ENCODE results near the gene THBS3. TPM values are rescaled to one million over a fixed set of nuclear protein-coding genes. Genes with fewer than 3 reads are reported as not detected.
A peak's percentile ranks its signal among the peaks of the same experiment; 100 is the strongest.

THBS3 gene
- polyA plus RNA-seq, 1 donor from 2014 or later = 1.4 TPM

GRCh38 chr1:155206891-155207805 lies 549 bp downstream of the THBS3 start:
- Mint-ChIP-seq H3K27ac (peak overlapping the region; percentile 98 to 99 (median 98)), H3K4me3 (peak overlapping the region; percentile 60 to 91 (median 82)), H3K27me3 (peaks cover 1% of the 10 kb centered on the region)

DNA sequence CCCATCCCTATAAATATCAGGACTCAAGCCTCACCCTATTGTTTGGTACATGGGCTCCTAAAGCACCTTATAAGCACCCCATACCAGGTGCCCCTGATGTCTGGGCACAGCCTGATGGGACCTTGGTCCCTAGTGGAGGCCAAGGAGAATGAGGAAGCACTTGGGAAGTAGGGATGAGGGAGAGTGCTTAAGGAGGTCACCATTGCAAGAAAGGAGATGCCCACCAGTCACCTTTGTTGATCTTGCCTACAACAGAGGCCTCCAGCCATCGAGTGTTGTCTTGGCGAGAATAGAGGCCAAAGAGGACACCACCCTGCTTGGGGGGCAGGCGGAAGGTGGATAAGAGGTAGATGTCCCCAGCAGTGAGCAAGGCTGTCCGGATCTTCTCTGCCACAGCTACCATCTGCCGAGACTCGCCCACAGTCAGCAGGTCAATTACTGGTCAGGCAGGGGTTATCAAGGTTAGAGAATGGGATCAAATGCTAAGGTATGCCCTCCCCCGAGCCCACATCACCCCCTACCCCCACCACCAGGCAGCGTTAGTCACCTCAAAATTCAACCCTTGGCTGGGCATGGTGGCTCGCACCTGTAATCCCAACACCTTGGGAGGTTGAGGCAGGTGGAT lies 1.6 kb downstream of the THBS3 start:
- peaks cover 13 to 18% (median 14%) of the 10 kb centered on the region in 3 donors for H3K4me1 Mint-ChIP-seq

More at GRCh38 chr1:155206891-155207805, 549 bp downstream of the THBS3 start:
- Mint-ChIP-seq H3K36me3 (no peaks in the 10 kb centered on the region), H3K4me1 (peaks cover 13 to 18% (median 14%) of the 10 kb centered on the region in 3 donors), H3K9me3 (no peaks in the 10 kb centered on the region)

GRCh38 chr1:155205035-155205434 lies 2.7 kb downstream of the THBS3 start:
- no peaks in the 10 kb centered on the region for H3K36me3 Mint-ChIP-seq

More for the DNA sequence above, 1.6 kb downstream of the THBS3 start:
- Mint-ChIP-seq H3K36me3 (no peaks in the 10 kb centered on the region), H3K4me3 (peak overlapping the region in 1 of 4 donors; percentile 6), H3K9me3 (no peaks in the 10 kb centered on the region), H3K27ac (peak overlapping the region in 2 of 3 donors; percentile 39 to 47), H3K27me3 (peaks cover 1% of the 10 kb centered on the region)

GRCh38 chr1:155202731-155203515 lies 4.8 kb downstream of the THBS3 start:
- no peak overlapping the region for H3K4me3 Mint-ChIP-seq
- no peaks in the 10 kb centered on the region for H3K36me3 Mint-ChIP-seq
- H3K27me3 Mint-ChIP-seq = peaks cover 1% of the 10 kb centered on the region
- no peaks in the 10 kb centered on the region for H3K9me3 Mint-ChIP-seq
- H3K27ac Mint-ChIP-seq = peak overlapping the region in 1 of 3 donors; percentile 56
- H3K4me1 Mint-ChIP-seq = peaks cover 6 to 10% (median 8%) of the 10 kb centered on the region in 3 donors

More at GRCh38 chr1:155205035-155205434, 2.7 kb downstream of the THBS3 start:
- Mint-ChIP-seq H3K9me3 (no peaks in the 10 kb centered on the region), H3K4me3 (peak overlapping the region in 1 of 4 donors; percentile 41), H3K27me3 (peaks cover 1% of the 10 kb centered on the region), H3K27ac (no peak overlapping the region), H3K4me1 (peaks cover 13 to 18% (median 14%) of the 10 kb centered on the region in 3 donors)

- H3K4me3 Mint-ChIP-seq = no peak overlapping the region
- H3K36me3 Mint-ChIP-seq = no peaks in the 10 kb centered on the region
- no peaks in the 10 kb centered on the region for H3K27me3 Mint-ChIP-seq
- H3K4me1 Mint-ChIP-seq = peaks cover 5 to 6% (median 5%) of the 10 kb centered on the region in 3 donors
- H3K9me3 Mint-ChIP-seq = no peaks in the 10 kb centered on the region
- peak overlapping the region in 1 of 3 donors; percentile 56 for H3K27ac Mint-ChIP-seq
Observed at GRCh38 chr1:155202198-155202597, 5.5 kb downstream of the THBS3 start.

DNA sequence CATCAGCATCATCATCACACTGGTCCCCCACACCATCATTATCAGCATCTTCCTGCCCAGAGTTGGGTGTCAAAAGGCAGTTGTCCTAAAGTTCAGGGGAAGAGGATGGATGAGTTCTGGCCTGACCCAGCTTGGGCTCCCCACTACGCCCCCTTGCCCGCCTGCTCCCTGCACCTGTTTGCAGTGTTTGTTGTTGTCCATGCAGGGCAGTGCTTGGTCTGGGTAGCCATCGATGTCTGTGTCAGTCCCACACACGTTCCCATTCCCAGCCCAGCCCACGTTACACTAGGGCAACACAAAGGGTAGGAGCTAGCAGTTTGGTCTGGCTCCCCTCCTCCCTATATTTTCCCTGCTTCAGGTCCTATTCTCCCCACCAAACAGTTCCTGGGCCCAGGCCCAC lies 6.8 kb downstream of the THBS3 start:
- Mint-ChIP-seq H3K4me3 (no peak overlapping the region), H3K36me3 (no peaks in the 10 kb centered on the region), H3K4me1 (no peaks in the 10 kb centered on the region), H3K27ac (peak overlapping the region in 1 of 3 donors; percentile 14), H3K9me3 (no peaks in the 10 kb centered on the region), H3K27me3 (no peaks in the 10 kb centered on the region)

- Mint-ChIP-seq H3K9me3 (no peaks in the 10 kb centered on the region), H3K36me3 (no peaks in the 10 kb centered on the region), H3K27ac (no peak overlapping the region), H3K4me1 (no peaks in the 10 kb centered on the region), H3K27me3 (no peaks in the 10 kb centered on the region), H3K4me3 (peak overlapping the region in 1 of 4 donors; percentile 20)
Observed at GRCh38 chr1:155199792-155200191, 7.9 kb downstream of the THBS3 start.

- H3K27ac Mint-ChIP-seq = peak overlapping the region in 1 of 3 donors; percentile 80
- H3K36me3 Mint-ChIP-seq = no peaks in the 10 kb centered on the region
- no peak overlapping the region for H3K4me3 Mint-ChIP-seq
- H3K9me3 Mint-ChIP-seq = no peaks in the 10 kb centered on the region
- no peaks in the 10 kb centered on the region for H3K27me3 Mint-ChIP-seq
- H3K4me1 Mint-ChIP-seq = peaks cover 2 to 10% (median 7%) of the 10 kb centered on the region in 3 donors
Observed at GRCh38 chr1:155198547-155198906, 9.2 kb downstream of the THBS3 start.

DNA sequence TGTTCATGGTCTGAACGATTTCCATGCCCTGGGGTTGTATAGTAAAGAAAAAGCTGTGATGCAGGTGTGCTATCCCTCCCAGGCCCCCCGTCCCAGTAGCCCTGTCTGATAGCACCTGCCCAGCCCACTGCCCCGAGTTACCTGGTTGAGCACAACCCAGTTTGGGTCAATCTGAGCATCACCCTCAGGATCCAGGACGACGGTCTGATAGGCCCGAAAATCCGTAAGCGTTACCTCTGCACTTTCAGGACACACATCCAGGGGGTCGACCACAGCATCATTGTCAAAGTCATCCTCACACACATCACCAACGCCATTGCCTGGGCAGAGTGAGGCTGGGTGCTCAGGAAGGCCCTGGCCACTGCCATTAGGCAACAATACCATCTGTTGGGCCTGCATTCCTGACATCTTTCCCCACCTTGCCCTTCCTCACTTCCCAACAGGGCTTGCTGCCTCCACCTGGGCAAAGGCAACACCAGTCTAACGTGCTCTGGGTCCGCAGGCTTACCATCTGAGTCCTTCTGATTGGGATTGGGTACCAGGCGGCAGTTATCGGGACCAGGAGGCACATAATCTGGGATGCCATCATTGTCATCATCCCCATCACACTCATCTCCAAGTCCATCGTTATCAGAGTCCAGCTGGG lies 9.7 kb downstream of the THBS3 start:
- Mint-ChIP-seq H3K9me3 (no peaks in the 10 kb centered on the region), H3K4me3 (peak overlapping the region in 1 of 4 donors; percentile 58), H3K27me3 (no peaks in the 10 kb centered on the region), H3K4me1 (peaks cover 5 to 13% (median 10%) of the 10 kb centered on the region in 3 donors), H3K36me3 (no peaks in the 10 kb centered on the region), H3K27ac (peak overlapping the region in 1 of 3 donors; percentile 80)

DNA sequence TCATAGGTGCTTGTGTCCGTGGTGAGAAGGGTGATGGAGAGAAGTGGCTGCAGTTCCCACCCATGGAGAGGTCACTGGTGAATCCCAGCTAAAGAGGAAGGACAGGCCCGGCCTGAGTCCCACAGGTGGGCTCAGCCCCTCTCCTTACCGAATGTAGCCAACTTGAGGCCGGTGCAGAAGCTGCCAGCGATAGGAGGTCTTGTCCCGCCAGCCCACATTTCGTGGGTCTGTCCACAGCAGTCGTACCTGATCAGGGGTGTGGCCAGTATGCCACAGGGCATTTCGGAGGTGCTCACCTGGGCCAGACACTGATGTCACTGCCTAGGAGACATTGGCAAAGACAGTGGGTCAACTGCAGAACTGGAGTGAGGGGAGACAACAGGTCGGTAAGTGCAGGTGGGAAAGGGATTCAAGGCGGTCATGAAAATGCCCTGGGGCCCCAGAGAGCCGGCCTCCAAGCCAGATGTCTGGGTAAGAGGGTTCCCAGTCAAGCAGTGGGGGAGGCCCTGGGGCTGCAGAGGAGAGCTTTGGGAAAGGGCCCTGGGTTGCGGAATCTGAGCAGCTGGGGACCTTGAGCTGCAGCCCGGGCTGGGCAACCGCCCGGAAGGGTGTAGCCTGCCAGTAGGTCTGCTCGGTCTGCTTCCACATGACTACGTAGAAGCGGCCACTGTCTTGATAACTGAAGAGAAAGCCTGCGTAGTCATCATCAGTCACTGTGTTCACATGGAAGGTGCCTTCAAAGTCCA lies 10.6 kb downstream of the THBS3 start:
- no peaks in the 10 kb centered on the region for H3K9me3 Mint-ChIP-seq
- H3K27ac Mint-ChIP-seq = peak overlapping the region in 1 of 3 donors; percentile 80
- no peaks in the 10 kb centered on the region for H3K27me3 Mint-ChIP-seq
- H3K36me3 Mint-ChIP-seq = no peaks in the 10 kb centered on the region
- peaks cover 5 to 14% (median 11%) of the 10 kb centered on the region in 3 donors for H3K4me1 Mint-ChIP-seq
- peak overlapping the region in 1 of 4 donors; percentile 52 for H3K4me3 Mint-ChIP-seq

DNA sequence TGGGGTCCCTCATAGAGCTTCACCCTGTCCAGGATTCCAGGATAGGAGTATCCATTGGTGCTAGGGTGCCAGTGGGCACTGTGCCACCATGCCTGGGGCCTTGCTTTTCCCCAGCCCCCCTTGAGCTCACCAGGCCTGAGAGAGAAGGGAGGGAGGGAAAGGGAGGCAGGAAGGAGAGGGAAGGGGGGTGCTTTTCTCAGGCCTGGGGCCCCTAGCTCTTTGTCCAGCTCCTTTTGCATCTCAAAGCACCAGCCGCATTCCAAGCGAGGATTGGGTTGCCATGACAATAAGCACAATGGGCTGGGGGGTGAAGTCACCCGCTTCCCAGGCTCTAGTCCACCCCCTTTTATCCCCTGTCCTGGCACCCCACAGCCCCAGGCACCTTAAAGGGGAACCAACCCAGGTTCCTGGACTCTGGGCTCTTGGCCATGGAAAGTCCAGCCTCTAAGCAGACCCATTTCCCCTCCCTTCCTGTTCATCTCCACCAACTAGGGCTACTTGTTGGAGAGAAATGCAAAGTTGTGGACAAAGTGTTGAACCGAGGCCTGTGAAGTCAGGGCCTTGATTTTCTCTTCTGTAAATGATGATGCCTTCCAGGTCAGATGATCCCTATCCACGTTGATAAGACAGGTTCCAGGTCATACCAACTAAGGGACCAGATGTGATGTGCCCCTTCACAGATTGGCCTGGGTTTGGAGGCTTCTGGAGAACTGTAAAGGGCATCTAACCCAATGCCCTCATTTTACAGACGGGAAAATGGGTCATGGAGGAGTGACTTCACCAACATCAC lies 11.4 kb downstream of the THBS3 start:
- Mint-ChIP-seq H3K4me3 (peak overlapping the region in 2 of 4 donors; percentile 65 to 86), H3K4me1 (peaks cover 5 to 15% (median 12%) of the 10 kb centered on the region in 3 donors), H3K27me3 (no peaks in the 10 kb centered on the region), H3K36me3 (no peaks in the 10 kb centered on the region), H3K27ac (peak overlapping the region in 1 of 3 donors; percentile 80), H3K9me3 (no peaks in the 10 kb centered on the region)

DNA sequence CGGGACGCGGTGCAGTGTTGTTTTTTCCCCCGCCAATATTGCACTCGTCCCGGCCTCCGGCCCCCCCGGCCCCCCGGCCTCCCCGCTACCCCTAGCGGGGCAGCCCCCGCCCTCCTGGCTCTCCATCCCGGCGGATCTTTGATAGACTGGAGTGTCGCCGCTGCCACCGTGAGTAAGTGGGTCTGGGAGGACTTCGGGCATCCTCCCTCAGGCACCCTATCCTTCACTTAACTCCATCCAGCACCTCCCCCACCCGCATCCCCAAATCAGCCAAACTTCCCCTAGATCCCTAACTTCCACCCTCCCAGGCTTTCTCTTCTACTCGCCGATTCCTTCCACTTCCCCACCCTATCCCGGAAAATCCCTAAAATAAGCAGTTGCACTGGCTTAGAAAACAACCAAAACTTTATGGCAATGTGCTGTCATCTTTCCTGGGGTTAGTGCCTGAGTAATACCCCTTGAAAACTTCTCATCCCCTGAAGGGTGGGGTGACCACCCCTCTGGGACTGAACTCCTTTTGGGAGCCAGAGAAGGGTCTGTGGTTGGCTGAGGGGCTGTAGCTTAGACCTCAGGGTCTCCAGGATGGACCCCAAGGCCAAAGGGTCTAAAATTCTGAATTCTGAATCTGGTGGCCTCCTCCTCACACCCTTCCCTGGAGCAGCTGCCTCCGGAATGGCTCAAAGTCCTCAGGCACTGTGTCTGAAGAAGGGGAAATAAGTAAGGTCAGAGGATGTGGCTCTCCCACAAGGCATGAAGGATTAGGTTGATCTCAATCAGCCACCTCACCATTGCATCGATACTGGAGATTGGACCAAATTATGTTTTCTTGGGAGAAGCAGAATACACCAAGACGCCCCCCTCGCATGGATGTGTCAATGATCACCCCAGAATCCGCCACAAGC lies 12.2 kb downstream of the THBS3 start:
- Mint-ChIP-seq H3K27ac (peak overlapping the region in 2 of 3 donors; percentile 59 to 80), H3K4me1 (peaks cover 5 to 15% (median 12%) of the 10 kb centered on the region in 3 donors), H3K27me3 (no peaks in the 10 kb centered on the region), H3K9me3 (no peaks in the 10 kb centered on the region), H3K4me3 (peak overlapping the region; percentile 65 to 87 (median 76)), H3K36me3 (no peaks in the 10 kb centered on the region)

Measured in IgD-negative memory B cell (primary cell).